ENCODE measurements around the gene UROS.
A peak's percentile ranks its signal among the peaks of the same experiment; 100 is the strongest.

Gene UROS

GRCh38 chr10:125824736-125825135 lies 1.7 kb upstream of the UROS start:
- H3K79me2 ChIP-seq (ENCODE audit: control insufficient read depth, insufficient read depth, low read length) = peaks cover 35% of the 10 kb centered on the region
- no peaks in the 10 kb centered on the region for H3K27me3 ChIP-seq (ENCODE audit: insufficient read depth, low read length, poor library complexity)
- no peak overlapping the region for H4K8ac ChIP-seq (ENCODE audit: low read depth, low read length)
- H3K56ac ChIP-seq (ENCODE audit: low read length) = peak overlapping the region; percentile 72
- H3K4me1 ChIP-seq (ENCODE audit: control insufficient read depth, low read depth, low read length) = peaks cover 6% of the 10 kb centered on the region
- H2AK5ac ChIP-seq (ENCODE audit: low read length) = no peak overlapping the region
- no CpG with 5 or more reads among the region's 1 CpG for WGBS (ENCODE audit: extremely low coverage, insufficient coverage, low lambda C conversion rate)
- no peak overlapping the region for H3K4ac ChIP-seq (ENCODE audit: low read depth, low read length)
- DNase-seq = peak; percentile 36
- H3K4me2 ChIP-seq (ENCODE audit: low read length) = peak overlapping the region; percentile 17
- H2BK15ac ChIP-seq (replicated peaks; ENCODE audit: low read depth) = no peak overlapping the region
- H4K5ac ChIP-seq (ENCODE audit: low read length) = no peak overlapping the region
- H3K36me3 ChIP-seq (ENCODE audit: control insufficient read depth, insufficient read depth, low read length) = peaks cover 7% of the 10 kb centered on the region
- no peak overlapping the region for H2BK120ac ChIP-seq (ENCODE audit: low read depth, low read length)
- H3K9ac ChIP-seq (ENCODE audit: low read length) = peak overlapping the region; percentile 94
- no peak overlapping the region for H3K18ac ChIP-seq (ENCODE audit: low read length)
- H3K27ac ChIP-seq (ENCODE audit: low read depth, low read length) = no peak overlapping the region
- H3K23ac ChIP-seq (ENCODE audit: low read length) = peak overlapping the region; percentile 35
- peaks cover 18% of the 10 kb centered on the region for H3K79me1 ChIP-seq (ENCODE audit: low read length)
- no peak overlapping the region for H2BK5ac ChIP-seq (ENCODE audit: low read length)
- H3K4me3 ChIP-seq (ENCODE audit: low read length) = peak overlapping the region; percentile 97

- Histone ChIP-seq H3K23ac (ENCODE audit: low read length) (no peak overlapping the region), H3K4me2 (ENCODE audit: low read length) (peak overlapping the region; percentile 17), H3K27me3 (ENCODE audit: insufficient read depth, low read length, poor library complexity) (no peaks in the 10 kb centered on the region), H3K9ac (ENCODE audit: low read length) (peak overlapping the region; percentile 94), H3K4me1 (ENCODE audit: control insufficient read depth, low read depth, low read length) (peaks cover 6% of the 10 kb centered on the region), H3K4me3 (ENCODE audit: low read length) (peak overlapping the region; percentile 97), H3K27ac (ENCODE audit: low read depth, low read length) (no peak overlapping the region), H3K36me3 (ENCODE audit: control insufficient read depth, insufficient read depth, low read length) (peaks cover 7% of the 10 kb centered on the region), H3K79me2 (ENCODE audit: control insufficient read depth, insufficient read depth, low read length) (peaks cover 35% of the 10 kb centered on the region), H4K5ac (ENCODE audit: low read length) (no peak overlapping the region), H3K56ac (ENCODE audit: low read length) (peak overlapping the region; percentile 98), H2BK5ac (ENCODE audit: low read length) (no peak overlapping the region), H4K8ac (ENCODE audit: low read depth, low read length) (no peak overlapping the region), H2BK15ac (replicated peaks; ENCODE audit: low read depth) (no peak overlapping the region), H2BK120ac (ENCODE audit: low read depth, low read length) (no peak overlapping the region), H2AK5ac (ENCODE audit: low read length) (no peak overlapping the region), H3K4ac (ENCODE audit: low read depth, low read length) (peak overlapping the region; percentile 76), H3K18ac (ENCODE audit: low read length) (no peak overlapping the region), H3K79me1 (ENCODE audit: low read length) (peaks cover 18% of the 10 kb centered on the region)
- DNase-seq = no peak
- WGBS (ENCODE audit: extremely low coverage, insufficient coverage, low lambda C conversion rate) = no CpG with 5 or more reads among the region's 20 CpGs
Observed at GRCh38 chr10:125823663-125824251, 699 bp upstream of the UROS start.

- H3K18ac ChIP-seq (ENCODE audit: low read length) = no peak overlapping the region
- no peak overlapping the region for H2AK5ac ChIP-seq (ENCODE audit: low read length)
- H2BK15ac ChIP-seq (replicated peaks; ENCODE audit: low read depth) = no peak overlapping the region
- H3K36me3 ChIP-seq (ENCODE audit: control insufficient read depth, insufficient read depth, low read length) = no peaks in the 10 kb centered on the region
- H3K79me2 ChIP-seq (ENCODE audit: control insufficient read depth, insufficient read depth, low read length) = peaks cover 25% of the 10 kb centered on the region
- H3K79me1 ChIP-seq (ENCODE audit: low read length) = peaks cover 9% of the 10 kb centered on the region
- no peak overlapping the region for H4K5ac ChIP-seq (ENCODE audit: low read length)
- no peak overlapping the region for H2BK5ac ChIP-seq (ENCODE audit: low read length)
- WGBS (ENCODE audit: extremely low coverage, insufficient coverage, low lambda C conversion rate) = no CpG with 5 or more reads among the region's 1 CpG
- no peak overlapping the region for H4K8ac ChIP-seq (ENCODE audit: low read depth, low read length)
- peaks cover 6% of the 10 kb centered on the region for H3K4me1 ChIP-seq (ENCODE audit: control insufficient read depth, low read depth, low read length)
- H3K23ac ChIP-seq (ENCODE audit: low read length) = no peak overlapping the region
- H3K9ac ChIP-seq (ENCODE audit: low read length) = no peak overlapping the region
- no peak overlapping the region for H3K4me3 ChIP-seq (ENCODE audit: low read length)
- H3K27me3 ChIP-seq (ENCODE audit: insufficient read depth, low read length, poor library complexity) = no peaks in the 10 kb centered on the region
- no peak overlapping the region for H2BK120ac ChIP-seq (ENCODE audit: low read depth, low read length)
- H3K4ac ChIP-seq (ENCODE audit: low read depth, low read length) = no peak overlapping the region
- no peak overlapping the region for H3K56ac ChIP-seq (ENCODE audit: low read length)
- no peak for DNase-seq
- no peak overlapping the region for H3K4me2 ChIP-seq (ENCODE audit: low read length)
- no peak overlapping the region for H3K27ac ChIP-seq (ENCODE audit: low read depth, low read length)
Observed at GRCh38 chr10:125820701-125821100, 2.4 kb downstream of the UROS start.

- no peak overlapping the region for H4K5ac ChIP-seq (ENCODE audit: low read length)
- H3K79me2 ChIP-seq (ENCODE audit: control insufficient read depth, insufficient read depth, low read length) = no peaks in the 10 kb centered on the region
- DNase-seq = no peak
- no peak overlapping the region for H2AK5ac ChIP-seq (ENCODE audit: low read length)
- H2BK15ac ChIP-seq (replicated peaks; ENCODE audit: low read depth) = no peak overlapping the region
- H3K4me1 ChIP-seq (ENCODE audit: control insufficient read depth, low read depth, low read length) = no peaks in the 10 kb centered on the region
- H3K79me1 ChIP-seq (ENCODE audit: low read length) = no peaks in the 10 kb centered on the region
- no peak overlapping the region for H3K23ac ChIP-seq (ENCODE audit: low read length)
- no peaks in the 10 kb centered on the region for H3K27me3 ChIP-seq (ENCODE audit: insufficient read depth, low read length, poor library complexity)
- no peak overlapping the region for H3K9ac ChIP-seq (ENCODE audit: low read length)
- no peak overlapping the region for H3K4ac ChIP-seq (ENCODE audit: low read depth, low read length)
- no peak overlapping the region for H2BK5ac ChIP-seq (ENCODE audit: low read length)
- no peak overlapping the region for H3K4me3 ChIP-seq (ENCODE audit: low read length)
- H2BK120ac ChIP-seq (ENCODE audit: low read depth, low read length) = no peak overlapping the region
- no peak overlapping the region for H3K18ac ChIP-seq (ENCODE audit: low read length)
- H3K56ac ChIP-seq (ENCODE audit: low read length) = no peak overlapping the region
- H3K36me3 ChIP-seq (ENCODE audit: control insufficient read depth, insufficient read depth, low read length) = no peaks in the 10 kb centered on the region
- no peak overlapping the region for H3K27ac ChIP-seq (ENCODE audit: low read depth, low read length)
- H3K4me2 ChIP-seq (ENCODE audit: low read length) = no peak overlapping the region
- H4K8ac ChIP-seq (ENCODE audit: low read depth, low read length) = no peak overlapping the region
- WGBS (ENCODE audit: extremely low coverage, insufficient coverage, low lambda C conversion rate) = no CpG with 5 or more reads among the region's 6 CpGs
Observed at GRCh38 chr10:125817337-125817946, 5.6 kb downstream of the UROS start.

- H3K27ac ChIP-seq (ENCODE audit: low read depth, low read length) = no peak overlapping the region
- no peaks in the 10 kb centered on the region for H3K36me3 ChIP-seq (ENCODE audit: control insufficient read depth, insufficient read depth, low read length)
- H4K5ac ChIP-seq (ENCODE audit: low read length) = no peak overlapping the region
- no peak overlapping the region for H3K56ac ChIP-seq (ENCODE audit: low read length)
- H3K23ac ChIP-seq (ENCODE audit: low read length) = no peak overlapping the region
- H3K4me3 ChIP-seq (ENCODE audit: low read length) = no peak overlapping the region
- H3K9ac ChIP-seq (ENCODE audit: low read length) = no peak overlapping the region
- no peak overlapping the region for H2BK120ac ChIP-seq (ENCODE audit: low read depth, low read length)
- H3K4me2 ChIP-seq (ENCODE audit: low read length) = no peak overlapping the region
- no peak overlapping the region for H3K4ac ChIP-seq (ENCODE audit: low read depth, low read length)
- no CpG with 5 or more reads among the region's 4 CpGs for WGBS (ENCODE audit: extremely low coverage, insufficient coverage, low lambda C conversion rate)
- H3K27me3 ChIP-seq (ENCODE audit: insufficient read depth, low read length, poor library complexity) = no peaks in the 10 kb centered on the region
- H3K79me1 ChIP-seq (ENCODE audit: low read length) = no peaks in the 10 kb centered on the region
- H3K18ac ChIP-seq (ENCODE audit: low read length) = no peak overlapping the region
- no peak for DNase-seq
- H2BK15ac ChIP-seq (replicated peaks; ENCODE audit: low read depth) = no peak overlapping the region
- H2AK5ac ChIP-seq (ENCODE audit: low read length) = no peak overlapping the region
- H3K79me2 ChIP-seq (ENCODE audit: control insufficient read depth, insufficient read depth, low read length) = no peaks in the 10 kb centered on the region
- no peaks in the 10 kb centered on the region for H3K4me1 ChIP-seq (ENCODE audit: control insufficient read depth, low read depth, low read length)
- no peak overlapping the region for H2BK5ac ChIP-seq (ENCODE audit: low read length)
- H4K8ac ChIP-seq (ENCODE audit: low read depth, low read length) = no peak overlapping the region
Observed at GRCh38 chr10:125816548-125816947, 6.5 kb downstream of the UROS start.

GRCh38 chr10:125815764-125816163 lies 7.3 kb downstream of the UROS start:
- Histone ChIP-seq H3K4me3 (ENCODE audit: low read length) (no peak overlapping the region), H2AK5ac (ENCODE audit: low read length) (no peak overlapping the region), H3K27me3 (ENCODE audit: insufficient read depth, low read length, poor library complexity) (no peaks in the 10 kb centered on the region), H2BK5ac (ENCODE audit: low read length) (no peak overlapping the region), H2BK120ac (ENCODE audit: low read depth, low read length) (no peak overlapping the region), H3K18ac (ENCODE audit: low read length) (no peak overlapping the region), H4K5ac (ENCODE audit: low read length) (no peak overlapping the region), H3K23ac (ENCODE audit: low read length) (no peak overlapping the region), H3K9ac (ENCODE audit: low read length) (no peak overlapping the region), H4K8ac (ENCODE audit: low read depth, low read length) (no peak overlapping the region), H3K36me3 (ENCODE audit: control insufficient read depth, insufficient read depth, low read length) (no peaks in the 10 kb centered on the region), H3K79me1 (ENCODE audit: low read length) (no peaks in the 10 kb centered on the region), H3K4me2 (ENCODE audit: low read length) (no peak overlapping the region), H2BK15ac (replicated peaks; ENCODE audit: low read depth) (no peak overlapping the region), H3K56ac (ENCODE audit: low read length) (no peak overlapping the region), H3K4me1 (ENCODE audit: control insufficient read depth, low read depth, low read length) (no peaks in the 10 kb centered on the region), H3K79me2 (ENCODE audit: control insufficient read depth, insufficient read depth, low read length) (no peaks in the 10 kb centered on the region), H3K27ac (ENCODE audit: low read depth, low read length) (no peak overlapping the region), H3K4ac (ENCODE audit: low read depth, low read length) (no peak overlapping the region)
- DNase-seq = no peak
- WGBS (ENCODE audit: extremely low coverage, insufficient coverage, low lambda C conversion rate) = no CpG with 5 or more reads among the region's 1 CpG
